Activated naive CD8-positive, alpha-beta T cell treated with anti-CD3 and anti-CD28 coated beads, Interleukin-2, amount 50 U/mL, for 24 hours (primary cell): ENCODE results near the gene BCL6.
A peak's percentile ranks its signal among the peaks of the same experiment; 100 is the strongest.

ENCODE experiments used
- ATAC-seq: fragments of 150-1000 bp; cut with Tn5 transposase; one replicate; pipeline ENCODE4 v1.10.0; 2021
- DNase-seq: peaks from one replicate; pipeline ENCODE4 v3.0.0; 2021
- H3K27ac Mint-ChIP-seq: one replicate; pipeline ENCODE4 v1.8.0; 2021; ENCODE audit warnings: mild to moderate bottlenecking, mixed read lengths
- H3K27me3 Mint-ChIP-seq: one replicate; pipeline ENCODE4 v1.8.0; 2021; ENCODE audit warnings: mixed read lengths
- H3K36me3 Mint-ChIP-seq: one replicate; pipeline ENCODE4 v1.8.0; 2021; ENCODE audit warnings: low read depth, mixed read lengths
- H3K4me1 Mint-ChIP-seq: one replicate; pipeline ENCODE4 v1.8.0; 2021; ENCODE audit warnings: mixed read lengths
- H3K4me3 Mint-ChIP-seq: one replicate; pipeline ENCODE4 v1.8.0; 2021; ENCODE audit warnings: mild to moderate bottlenecking, moderate library complexity, mixed read lengths
- H3K9me3 Mint-ChIP-seq: one replicate; pipeline ENCODE4 v1.8.0; 2021; ENCODE audit warnings: mixed read lengths

The BCL6 gene

GRCh38 chr3:187747506-187747905, 2.2 kb upstream of the BCL6 start:
- Mint-ChIP-seq H3K36me3 (peaks cover 4% of the 10 kb centered on the region), H3K27ac (peak overlapping the region; percentile 100), H3K9me3 (no peaks in the 10 kb centered on the region), H3K4me1 (peaks cover 71% of the 10 kb centered on the region), H3K4me3 (peak overlapping the region; percentile 95), H3K27me3 (no peaks in the 10 kb centered on the region)
- no peak for DNase-seq
- no peak for ATAC-seq

GRCh38 chr3:187746442-187747281, 1.4 kb upstream of the BCL6 start:
- peak overlapping the region; percentile 95 for H3K4me3 Mint-ChIP-seq
- peaks cover 80% of the 10 kb centered on the region for H3K4me1 Mint-ChIP-seq
- no peaks in the 10 kb centered on the region for H3K27me3 Mint-ChIP-seq
- no peaks in the 10 kb centered on the region for H3K9me3 Mint-ChIP-seq
- H3K27ac Mint-ChIP-seq = peak overlapping the region; percentile 100
- DNase-seq (no peak), ATAC-seq (no peak)
- H3K36me3 Mint-ChIP-seq = peaks cover 5% of the 10 kb centered on the region

- Mint-ChIP-seq H3K4me3 (peak overlapping the region; percentile 95), H3K27ac (peak overlapping the region; percentile 100), H3K9me3 (no peaks in the 10 kb centered on the region), H3K4me1 (peaks cover 80% of the 10 kb centered on the region), H3K27me3 (no peaks in the 10 kb centered on the region), H3K36me3 (peaks cover 5% of the 10 kb centered on the region)
- no peak for DNase-seq
- ATAC-seq = no peak
Measured at GRCh38 chr3:187746059-187746441, 782 bp upstream of the BCL6 start.

GRCh38 chr3:187744169-187745151, 808 bp downstream of the BCL6 start:
- H3K4me3 Mint-ChIP-seq = peak overlapping the region; percentile 95
- ATAC-seq = no peak
- H3K4me1 Mint-ChIP-seq = peaks cover 78% of the 10 kb centered on the region
- DNase-seq = peak; percentile 54
- peaks cover 5% of the 10 kb centered on the region for H3K36me3 Mint-ChIP-seq
- peak overlapping the region; percentile 100 for H3K27ac Mint-ChIP-seq
- no peaks in the 10 kb centered on the region for H3K27me3 Mint-ChIP-seq
- H3K9me3 Mint-ChIP-seq = no peaks in the 10 kb centered on the region

GRCh38 chr3:187743195-187744141, 1.8 kb downstream of the BCL6 start:
- peak overlapping the region; percentile 100 for H3K27ac Mint-ChIP-seq

GRCh38 chr3:187742351-187743171, 2.7 kb downstream of the BCL6 start:
- no peaks in the 10 kb centered on the region for H3K27me3 Mint-ChIP-seq
- ATAC-seq (no peak), DNase-seq (no peak)
- peaks cover 69% of the 10 kb centered on the region for H3K4me1 Mint-ChIP-seq
- peaks cover 5% of the 10 kb centered on the region for H3K36me3 Mint-ChIP-seq
- H3K27ac Mint-ChIP-seq = peak overlapping the region; percentile 100
- H3K4me3 Mint-ChIP-seq = peak overlapping the region; percentile 95
- H3K9me3 Mint-ChIP-seq = no peaks in the 10 kb centered on the region

More at GRCh38 chr3:187743195-187744141, 1.8 kb downstream of the BCL6 start:
- no peaks in the 10 kb centered on the region for H3K9me3 Mint-ChIP-seq
- H3K4me3 Mint-ChIP-seq = peak overlapping the region; percentile 95
- DNase-seq (peak; percentile 67), ATAC-seq (no peak)
- H3K36me3 Mint-ChIP-seq = peaks cover 5% of the 10 kb centered on the region
- peaks cover 77% of the 10 kb centered on the region for H3K4me1 Mint-ChIP-seq
- H3K27me3 Mint-ChIP-seq = no peaks in the 10 kb centered on the region

GRCh38 chr3:187741403-187742350, 3.6 kb downstream of the BCL6 start:
- H3K9me3 Mint-ChIP-seq = no peaks in the 10 kb centered on the region
- H3K36me3 Mint-ChIP-seq = peaks cover 8% of the 10 kb centered on the region
- H3K27ac Mint-ChIP-seq = peak overlapping the region; percentile 100
- DNase-seq (peak; percentile 83), ATAC-seq (peak; percentile 51)
- peaks cover 70% of the 10 kb centered on the region for H3K4me1 Mint-ChIP-seq
- H3K27me3 Mint-ChIP-seq = no peaks in the 10 kb centered on the region
- peak overlapping the region; percentile 95 for H3K4me3 Mint-ChIP-seq

- peaks cover 8% of the 10 kb centered on the region for H3K36me3 Mint-ChIP-seq
- H3K4me1 Mint-ChIP-seq = peaks cover 69% of the 10 kb centered on the region
- H3K4me3 Mint-ChIP-seq = peak overlapping the region; percentile 95
- no peak for ATAC-seq
- no peaks in the 10 kb centered on the region for H3K27me3 Mint-ChIP-seq
- peak; percentile 82 for DNase-seq
- peak overlapping the region; percentile 100 for H3K27ac Mint-ChIP-seq
- H3K9me3 Mint-ChIP-seq = no peaks in the 10 kb centered on the region
Measured at GRCh38 chr3:187740421-187741399, 4.6 kb downstream of the BCL6 start.

- Mint-ChIP-seq H3K27ac (peak overlapping the region; percentile 100), H3K4me3 (peak overlapping the region; percentile 95), H3K4me1 (peaks cover 65% of the 10 kb centered on the region), H3K27me3 (no peaks in the 10 kb centered on the region), H3K9me3 (no peaks in the 10 kb centered on the region), H3K36me3 (peaks cover 8% of the 10 kb centered on the region)
- ATAC-seq (peak; percentile 5), DNase-seq (peak; percentile 84)
Measured at GRCh38 chr3:187739561-187740332, 5.5 kb downstream of the BCL6 start.

GRCh38 chr3:187739094-187739560, 6.1 kb downstream of the BCL6 start:
- ATAC-seq = no peak
- Mint-ChIP-seq H3K36me3 (peaks cover 4% of the 10 kb centered on the region), H3K4me1 (peaks cover 65% of the 10 kb centered on the region), H3K27me3 (no peaks in the 10 kb centered on the region), H3K4me3 (peak overlapping the region; percentile 95), H3K9me3 (no peaks in the 10 kb centered on the region), H3K27ac (peak overlapping the region; percentile 100)
- peak; percentile 38 for DNase-seq
